Endothelial cell of umbilical vein (primary cell): ENCODE data around the gene PER3. TPM values are rescaled to one million over a fixed set of nuclear protein-coding genes. Genes with fewer than 3 reads are reported as not detected.

Experiments used
- BruUV-seq: library from RNA; stranded (reverse); fragments of 400-500 nt; replicated peaks from 2 replicates; lab custom pipeline; 2021; lab: Mats Ljungman, UMichigan
- CTCF ChIA-PET: fragments of 300-600, 350-600 bp; sonication (Branson Sonifier 250); formaldehyde crosslinking; loops from one replicate; lab custom pipeline; 2021; ENCODE audit warnings: antibody characterized with exemption, inconsistent platforms; lab: Charles Lee
- POLR2A ChIA-PET: fragments of 300-600, 350-600 bp; sonication (Branson Sonifier 250); formaldehyde crosslinking; loops from one replicate; lab custom pipeline; 2021; ENCODE audit warnings: antibody characterized with exemption, inconsistent platforms; lab: Charles Lee
- DNase-seq: peaks from one replicate; pipeline ENCODE4 v3.0.0-alpha.2; 2011; ENCODE audit warnings: low read depth, low spot score
- FAIRE-seq: peaks from 2 replicates; lab custom pipeline; 2011; peaks lifted over from hg19 to GRCh38; lab: Jason Lieb, UNC
- H2AFZ ChIP-seq: 2 replicates; pipeline ENCODE4 v1.6.0; 2012; ENCODE audit warnings: low read depth, low read length, control low read depth, inconsistent platforms
- H3K27ac ChIP-seq: 2 replicates; pipeline ENCODE4 v1.5.1; 2011; ENCODE audit warnings: low read depth, mild to moderate bottlenecking, control low read depth, low read length, moderate library complexity; ENCODE audit not compliant: insufficient read depth
- H3K27me3 ChIP-seq, 2 experiments: 2 replicates each; pipeline versions ENCODE4 v1.6.0 to v1.6.1; 2011; ENCODE audit warnings: low read length in 2 of 2, mixed read lengths in 1 of 2; ENCODE audit not compliant: control insufficient read depth in 2 of 2, insufficient read depth in 2 of 2
- H3K36me3 ChIP-seq, 2 experiments: 2 replicates in 1 of 2; 3 replicates in 1 of 2; pipeline ENCODE4 v1.5.1; 2011; ENCODE audit warnings: low read length in 2 of 2, mild to moderate bottlenecking in 1 of 2, moderate library complexity in 1 of 2; ENCODE audit not compliant: control insufficient read depth in 2 of 2, insufficient read depth in 2 of 2; ENCODE audit errors: extremely low read depth in 1 of 2
- H3K4me1 ChIP-seq: 3 replicates; pipeline ENCODE4 v1.5.1; 2011; ENCODE audit warnings: mild to moderate bottlenecking, low read length; ENCODE audit not compliant: control insufficient read depth, insufficient read depth; ENCODE audit errors: extremely low read depth
- H3K4me2 ChIP-seq: 2 replicates; pipeline ENCODE4 v1.6.1; 2011; ENCODE audit warnings: low read length, control low read depth, mixed read lengths; ENCODE audit not compliant: insufficient read depth
- H3K4me3 ChIP-seq, 3 experiments: fragments of 200-600 bp in 1 of 3; sonication (generic), shearing (Covaris generic) in 1 of 3; replicated peaks in 1 of 3; 2 replicates each; pipeline ENCODE4 v1.5.1; 2011 to 2016; ENCODE audit warnings: control low read depth in 3 of 3, low read length in 3 of 3, mild to moderate bottlenecking in 2 of 3, inconsistent platforms in 1 of 3, low read depth in 1 of 3, moderate library complexity in 1 of 3; ENCODE audit not compliant: insufficient read depth in 1 of 3
- H3K79me2 ChIP-seq: 2 replicates; pipeline ENCODE4 v1.6.0; 2012; ENCODE audit warnings: low read length, inconsistent platforms; ENCODE audit not compliant: control insufficient read depth, insufficient read depth
- H3K9ac ChIP-seq: replicated peaks from 2 replicates; pipeline ENCODE3; 2011; ENCODE audit warnings: low read length, control low read depth; ENCODE audit not compliant: insufficient read depth; ENCODE audit errors: extremely low read depth
- H3K9me1 ChIP-seq: replicated peaks from 3 replicates; pipeline ENCODE4 v1.6.0; 2011; ENCODE audit warnings: mild to moderate bottlenecking, low read length; ENCODE audit not compliant: control insufficient read depth, insufficient read depth; ENCODE audit errors: extremely low read depth
- H3K9me3 ChIP-seq: replicated peaks from 2 replicates; pipeline ENCODE4 v1.5.1; 2012; ENCODE audit warnings: low read length, inconsistent platforms; ENCODE audit not compliant: control insufficient read depth, insufficient read depth
- H4K20me1 ChIP-seq: replicated peaks from 2 replicates; pipeline ENCODE3; 2011; ENCODE audit warnings: mild to moderate bottlenecking, low read length; ENCODE audit not compliant: control insufficient read depth, insufficient read depth; ENCODE audit errors: extremely low read depth
- EZH2 ChIP-seq: IDR thresholded peaks from 2 replicates; pipeline ENCODE4 v1.6.1; 2012; ENCODE audit warnings: borderline replicate concordance, low read depth, mild to moderate bottlenecking, moderate library complexity, low read length, inconsistent platforms; ENCODE audit not compliant: severe bottlenecking
- FOS ChIP-seq: IDR thresholded peaks from 2 replicates; pipeline ENCODE4 v1.6.1; 2011; ENCODE audit warnings: mild to moderate bottlenecking, low read length, moderate library complexity, borderline replicate concordance; ENCODE audit not compliant: insufficient read depth
- GATA2 ChIP-seq: IDR thresholded peaks from 2 replicates; pipeline ENCODE4 v1.7.0; 2011; ENCODE audit warnings: low read depth, mild to moderate bottlenecking, moderate library complexity, mixed read lengths, low read length; ENCODE audit not compliant: insufficient read length, insufficient read depth
- JUN ChIP-seq: IDR thresholded peaks from 2 replicates; pipeline ENCODE4 v1.6.1; 2011; ENCODE audit warnings: borderline replicate concordance, low read depth; ENCODE audit not compliant: insufficient read length, insufficient read depth
- MYC ChIP-seq: IDR thresholded peaks from one replicate; pipeline ENCODE4 v1.6.1; 2011; ENCODE audit warnings: mild to moderate bottlenecking, low read depth, low read length
- POLR2A ChIP-seq: IDR thresholded peaks from 2 replicates; pipeline ENCODE4 v1.6.1; 2012; ENCODE audit warnings: low read depth, mild to moderate bottlenecking, control low read depth, low read length
- POLR2AphosphoS5 ChIP-seq: IDR thresholded peaks from 2 replicates; pipeline ENCODE4 v1.6.1; 2012; ENCODE audit warnings: low read depth, mild to moderate bottlenecking, control low read depth, low read length, moderate library complexity; ENCODE audit not compliant: insufficient read depth
- dilution Hi-C: fragments of 300-500 bp; cut with MboI; formaldehyde crosslinking; loops from one replicate; pipeline ENCODE4 v1.15.0; 2019; ENCODE audit warnings: low sequenced_read_pairs; ENCODE audit not compliant: extremely low pct_ligation_motif_present
- intact Hi-C: fragments of 100-400 bp; cut with micrococcal nuclease; formaldehyde crosslinking; loops from one replicate; pipeline ENCODE4 v1.10.0; 2022
- polyA plus RNA-seq, 4 experiments: library from polyadenylated mRNA; depleted of rRNA in 3 of 4; stranded (reverse) in 3 of 4; unstranded in 1 of 4; fragments of >200 nt; gene quantifications; 2 replicates each; pipeline versions ENCODE4 v1.2.1 to v1.2.3, GENCODE V29; 2011 to 2012; ENCODE audit warnings: missing spikeins in 1 of 4
- total RNA-seq: library from RNA; stranded (reverse); gene quantifications from 2 replicates; pipeline ENCODE4 v1.2.3, GENCODE V29; 2021
- TF ChIP-seq, protein P1 (sequence below): IDR thresholded peaks from 2 replicates; pipeline ENCODE4 v1.6.1; 2011; ENCODE audit not compliant: insufficient read depth, insufficient read length
- TF ChIP-seq, protein P2 (sequence below), 2 donors: IDR thresholded peaks; 1 replicate in 1 of 2; 2 replicates in 1 of 2; pipeline ENCODE4 v1.5.1; 2011; ENCODE audit warnings: low read length in 2 of 2, mild to moderate bottlenecking in 2 of 2, moderate library complexity in 2 of 2, control low read depth in 1 of 2, inconsistent platforms in 1 of 2, low read depth in 1 of 2; ENCODE audit not compliant: insufficient read depth in 1 of 2; ENCODE audit errors: extremely low read depth in 1 of 2

PER3 gene
- total and polyA plus RNA-seq, 2 donors (not counting 3 experiments of a cell fraction or from before 2014, with no cell fraction given), result 2.5 to 2.6 TPM

DNA sequence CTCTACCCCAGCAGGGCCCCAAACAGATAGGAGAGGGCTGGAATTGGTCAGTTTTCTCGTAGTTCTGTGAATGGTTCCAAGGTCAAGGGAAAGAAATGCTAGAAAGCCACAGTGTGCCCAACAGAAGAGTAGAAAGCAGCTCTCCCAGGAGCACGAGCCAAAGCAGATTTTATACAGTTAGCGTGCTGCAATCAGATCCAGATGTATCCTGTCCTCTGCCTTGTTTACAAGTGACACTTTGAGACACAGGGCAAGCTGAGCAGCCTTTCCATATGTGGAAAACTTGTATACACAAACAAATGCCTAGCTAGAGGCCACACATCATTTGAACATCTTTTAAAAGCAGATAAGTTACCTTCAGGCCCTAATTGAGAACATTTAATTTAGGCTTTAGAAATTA, 6.5 kb upstream of the PER3 start:
- Histone ChIP-seq H3K27ac (no peak overlapping the region), H3K9me3 (no peaks in the 10 kb centered on the region), H3K4me1 (no peaks in the 10 kb centered on the region), H3K9ac (no peak overlapping the region), H4K20me1 (peaks cover 2% of the 10 kb centered on the region), H3K4me3 (no peak overlapping the region), H3K27me3 (no peaks in the 10 kb centered on the region), H3K79me2 (peaks cover 27% of the 10 kb centered on the region), H3K36me3 (peaks cover 10 to 11% of the 10 kb centered on the region in 2 experiments), H2AFZ (no peak overlapping the region), H3K4me2 (no peak overlapping the region), H3K9me1 (no peaks in the 10 kb centered on the region)
- intact Hi-C loops (loop anchor here (10.0 kb wide), 1 partner anchor 993 kb away; the partner anchor contains the start of gene CAMTA1), dilution Hi-C loops (no loop called here)
- ChIA-PET CTCF (no interaction called here), POLR2A (no interaction called here)
- BruUV-seq, result no TSS peak
- DNase-seq, result no peak
- FAIRE-seq, result no peak
- TF ChIP-seq MYC (no peak), GATA2 (no peak), FOS (no peak), POLR2A (no peak), EZH2 (no peak), JUN (no peak), POLR2AphosphoS5 (no peak)
- TF ChIP-seq, protein P1, sequence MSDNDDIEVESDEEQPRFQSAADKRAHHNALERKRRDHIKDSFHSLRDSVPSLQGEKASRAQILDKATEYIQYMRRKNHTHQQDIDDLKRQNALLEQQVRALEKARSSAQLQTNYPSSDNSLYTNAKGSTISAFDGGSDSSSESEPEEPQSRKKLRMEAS, result no peak
- TF ChIP-seq, protein P2, sequence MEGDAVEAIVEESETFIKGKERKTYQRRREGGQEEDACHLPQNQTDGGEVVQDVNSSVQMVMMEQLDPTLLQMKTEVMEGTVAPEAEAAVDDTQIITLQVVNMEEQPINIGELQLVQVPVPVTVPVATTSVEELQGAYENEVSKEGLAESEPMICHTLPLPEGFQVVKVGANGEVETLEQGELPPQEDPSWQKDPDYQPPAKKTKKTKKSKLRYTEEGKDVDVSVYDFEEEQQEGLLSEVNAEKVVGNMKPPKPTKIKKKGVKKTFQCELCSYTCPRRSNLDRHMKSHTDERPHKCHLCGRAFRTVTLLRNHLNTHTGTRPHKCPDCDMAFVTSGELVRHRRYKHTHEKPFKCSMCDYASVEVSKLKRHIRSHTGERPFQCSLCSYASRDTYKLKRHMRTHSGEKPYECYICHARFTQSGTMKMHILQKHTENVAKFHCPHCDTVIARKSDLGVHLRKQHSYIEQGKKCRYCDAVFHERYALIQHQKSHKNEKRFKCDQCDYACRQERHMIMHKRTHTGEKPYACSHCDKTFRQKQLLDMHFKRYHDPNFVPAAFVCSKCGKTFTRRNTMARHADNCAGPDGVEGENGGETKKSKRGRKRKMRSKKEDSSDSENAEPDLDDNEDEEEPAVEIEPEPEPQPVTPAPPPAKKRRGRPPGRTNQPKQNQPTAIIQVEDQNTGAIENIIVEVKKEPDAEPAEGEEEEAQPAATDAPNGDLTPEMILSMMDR (IDR thresholded peaks at IDR 0.05; ENCODE audit: extremely low read depth in 1 of 2, insufficient read depth in 1 of 2, low read depth in 1 of 2, low read length in 2 of 2), result no peak
